ENCODE measurements around the gene HBA2.
"Not testable (repeated sequence)": the region's sequence is repeated elsewhere in the genome, so short reads cannot be mapped to it uniquely, and the experiment has no call there.

HBA2 gene

DNA sequence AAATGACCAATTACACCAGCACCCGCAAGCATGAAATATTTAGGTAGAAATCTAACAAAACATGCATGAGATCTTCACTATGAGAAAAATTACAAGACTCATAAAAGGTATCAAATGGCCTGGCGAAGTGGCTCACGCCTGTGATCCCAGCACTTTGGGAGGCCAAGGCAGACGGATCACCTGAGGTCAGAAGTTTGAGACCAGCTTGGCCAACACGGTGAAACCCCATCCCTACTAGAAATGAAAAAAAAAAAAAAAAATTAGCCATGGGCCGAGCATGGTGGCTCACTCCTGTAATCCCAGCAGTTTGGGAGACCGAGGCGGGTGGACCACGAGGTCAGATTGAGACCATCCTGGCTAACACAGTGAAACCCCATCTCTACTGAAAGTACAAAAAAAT is 31.4 kb downstream of the HBA2 start:
- DNase-seq = not testable (repeated sequence)

GRCh38 chr16:209359-209758 is 36.7 kb downstream of the HBA2 start:
- DNase-seq = not testable (repeated sequence)

- not testable (repeated sequence) for DNase-seq
Observed at GRCh38 chr16:211631-212180, 39.0 kb downstream of the HBA2 start.

DNA sequence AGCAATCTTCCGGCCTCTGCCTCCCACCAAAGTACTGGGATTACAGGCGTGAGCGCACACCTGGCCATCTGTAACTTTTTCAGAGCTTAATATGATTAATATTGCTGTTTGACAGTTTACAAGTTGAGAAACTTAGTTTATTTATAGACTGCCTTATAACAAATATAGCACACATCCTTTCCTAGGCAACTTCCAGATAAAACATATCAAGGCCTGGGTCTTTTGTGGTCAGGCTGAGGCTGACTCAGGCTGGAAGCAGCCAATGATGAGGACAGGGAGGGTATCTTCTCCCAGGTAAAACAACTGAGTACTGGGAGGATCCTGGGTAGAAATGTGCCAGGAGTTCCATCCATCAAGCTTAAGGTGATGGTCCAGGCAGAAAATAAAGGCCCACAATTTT is 40.3 kb downstream of the HBA2 start:
- no peak for DNase-seq

DNA sequence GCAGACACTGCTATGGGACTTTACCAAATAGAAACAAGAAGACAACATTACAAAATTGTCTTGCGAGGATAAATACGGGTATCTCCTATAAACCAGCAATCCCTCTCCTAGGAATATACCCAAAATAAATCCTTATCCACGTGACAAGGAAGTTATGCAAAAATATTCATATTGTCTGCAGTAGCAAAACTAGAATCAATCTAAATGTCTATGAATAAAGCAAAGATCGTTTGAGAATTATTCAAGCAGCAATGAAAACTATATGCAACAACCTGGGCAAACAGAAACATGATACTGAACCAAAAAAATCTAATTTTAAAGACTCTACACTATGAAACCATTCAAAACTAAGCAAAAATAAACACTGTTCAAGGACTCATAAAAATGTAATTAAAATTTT is 47.3 kb downstream of the HBA2 start:
- DNase-seq = no peak

All from SHP77 treated with DMSO at 0.1 percent for 48 hours (cell line).